ENCODE measurements around the gene BICRA. TPM values are rescaled to one million over a fixed set of nuclear protein-coding genes. Genes with fewer than 3 reads are reported as not detected.
"Not testable (repeated sequence)": the region's sequence is repeated elsewhere in the genome, so short reads cannot be mapped to it uniquely, and the experiment has no call there.

Gene BICRA
- total RNA-seq, 1 donor from 2014 or later = 15.8 TPM

DNA sequence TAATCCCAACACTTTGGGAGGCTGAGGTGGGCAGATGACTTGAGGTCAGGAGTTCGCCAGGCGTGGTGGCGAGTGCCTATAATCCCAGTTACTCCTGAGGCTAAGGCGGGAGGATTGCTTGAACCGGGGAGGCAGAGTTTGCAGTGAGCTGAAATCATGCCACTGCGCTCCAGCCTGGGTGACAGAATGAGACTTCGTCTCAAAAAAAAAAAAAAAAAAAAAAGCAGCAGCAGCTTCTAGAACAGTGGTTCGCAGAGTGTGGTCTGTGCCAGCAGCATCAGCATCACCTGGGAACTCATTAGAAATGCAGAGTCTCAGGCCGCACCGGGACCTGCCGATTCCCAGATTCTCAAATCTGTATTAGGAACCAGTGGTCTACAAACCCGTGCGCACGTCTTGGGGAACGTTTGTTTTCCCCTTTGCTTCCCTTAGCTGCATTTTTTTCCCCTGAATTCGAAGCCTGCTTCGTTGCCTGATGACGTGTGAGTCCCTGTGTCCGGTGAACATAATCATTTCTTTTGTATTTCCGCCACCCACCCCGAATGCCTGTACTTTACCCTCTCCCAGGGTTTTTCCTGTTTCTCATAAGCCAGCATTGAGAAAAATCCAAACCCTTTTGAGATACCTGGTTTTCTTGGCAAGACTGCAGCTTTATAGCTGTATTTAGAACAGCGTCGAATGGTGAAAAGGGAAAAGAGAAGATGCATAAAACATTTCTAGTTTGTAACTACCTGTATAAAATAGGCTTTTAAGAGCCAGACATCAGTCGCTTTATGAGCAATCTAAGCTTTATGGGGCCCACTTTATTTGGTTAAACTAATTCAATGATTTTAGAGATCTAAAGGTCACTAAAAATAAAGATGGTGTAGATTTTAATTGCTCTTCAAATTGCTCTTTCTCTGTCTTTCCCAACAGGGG lies 49.8 kb downstream of the BICRA start:
- intact Hi-C loops (cut with micrococcal nuclease) = no loop called here

DNA sequence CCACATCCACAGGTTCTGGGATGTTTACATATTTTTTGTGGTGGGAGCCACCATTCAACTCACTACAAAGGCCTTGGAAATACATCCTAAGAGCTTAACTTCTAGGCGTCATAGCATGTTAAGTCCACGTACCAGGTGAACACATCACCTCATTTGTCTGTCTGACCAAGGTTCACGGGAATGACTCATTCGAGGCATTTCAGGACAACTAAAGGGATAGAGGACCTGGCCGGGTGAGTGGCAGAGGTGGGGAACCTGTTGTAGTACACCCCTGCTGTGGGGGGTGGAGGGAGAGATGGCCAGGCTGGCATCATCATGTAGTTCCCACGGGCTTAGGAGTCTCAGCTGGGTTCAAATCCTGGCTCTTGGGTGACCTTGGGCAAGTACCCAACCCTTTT lies 51.5 kb downstream of the BICRA start:
- intact Hi-C loops (cut with micrococcal nuclease) = no loop called here

DNA sequence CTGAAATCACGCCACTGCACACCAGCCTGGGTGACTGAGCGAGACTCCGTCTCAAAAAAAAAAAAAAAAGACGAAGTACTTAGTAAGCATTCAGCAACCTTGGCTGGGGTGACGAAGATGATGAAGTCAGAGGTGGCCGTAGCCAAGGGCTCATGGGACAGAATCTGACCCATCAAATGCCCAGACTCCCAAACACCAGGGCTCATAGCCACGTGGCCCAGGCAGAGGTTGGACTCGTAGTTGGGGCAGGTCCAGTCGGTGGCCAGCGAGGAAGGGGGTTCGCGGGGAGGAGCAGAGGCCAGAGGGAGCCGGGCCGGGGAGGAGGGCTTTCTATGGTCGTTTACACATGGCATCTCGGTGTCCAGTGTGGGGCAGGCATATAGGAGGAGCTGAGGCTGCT lies 52.2 kb downstream of the BICRA start:
- intact Hi-C loops (cut with micrococcal nuclease) = no loop called here

DNA sequence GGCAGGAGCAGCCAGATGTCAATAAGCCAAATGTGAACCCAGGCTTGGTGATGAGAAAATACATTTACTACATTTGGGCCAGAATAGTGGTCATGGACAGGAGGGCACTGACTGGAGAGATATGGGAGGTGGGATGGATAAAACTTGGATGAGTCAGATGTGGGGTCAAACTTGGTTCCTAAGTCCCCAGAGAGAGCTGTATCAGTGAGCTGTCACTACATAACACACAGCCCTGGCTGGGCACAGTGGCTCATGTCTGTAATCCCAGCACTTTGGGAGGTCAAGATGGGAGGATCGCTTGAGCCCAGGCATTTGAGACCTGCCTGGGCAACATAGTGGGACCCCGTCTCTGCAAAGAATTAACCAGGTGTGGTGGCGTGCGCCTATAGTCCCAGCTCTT lies 52.7 kb downstream of the BICRA start:
- intact Hi-C loops (cut with micrococcal nuclease) = no loop called here

DNA sequence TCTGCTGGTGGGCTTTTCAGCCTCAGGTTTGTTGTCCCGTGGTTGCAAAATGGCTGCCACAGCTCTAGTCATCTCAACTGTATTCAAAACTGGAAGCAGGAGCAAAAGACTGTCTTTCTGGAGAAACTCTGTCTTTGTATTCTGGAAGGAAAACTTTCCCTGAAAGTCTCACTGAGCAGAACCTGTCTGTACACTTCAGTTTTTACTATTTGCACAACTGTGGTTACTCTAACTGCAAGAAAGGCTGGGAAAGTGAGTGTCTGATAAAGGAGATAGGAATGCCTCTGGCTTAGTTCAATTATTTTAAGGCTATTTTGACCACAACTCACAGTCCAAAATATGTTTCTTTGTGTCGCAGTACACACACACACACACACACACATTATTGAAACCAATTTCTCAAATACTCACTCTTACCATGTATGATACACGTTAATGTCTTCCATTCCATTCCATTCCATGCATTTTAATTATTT lies 54.5 kb downstream of the BICRA start:
- intact Hi-C loops (cut with micrococcal nuclease) = no loop called here

DNA sequence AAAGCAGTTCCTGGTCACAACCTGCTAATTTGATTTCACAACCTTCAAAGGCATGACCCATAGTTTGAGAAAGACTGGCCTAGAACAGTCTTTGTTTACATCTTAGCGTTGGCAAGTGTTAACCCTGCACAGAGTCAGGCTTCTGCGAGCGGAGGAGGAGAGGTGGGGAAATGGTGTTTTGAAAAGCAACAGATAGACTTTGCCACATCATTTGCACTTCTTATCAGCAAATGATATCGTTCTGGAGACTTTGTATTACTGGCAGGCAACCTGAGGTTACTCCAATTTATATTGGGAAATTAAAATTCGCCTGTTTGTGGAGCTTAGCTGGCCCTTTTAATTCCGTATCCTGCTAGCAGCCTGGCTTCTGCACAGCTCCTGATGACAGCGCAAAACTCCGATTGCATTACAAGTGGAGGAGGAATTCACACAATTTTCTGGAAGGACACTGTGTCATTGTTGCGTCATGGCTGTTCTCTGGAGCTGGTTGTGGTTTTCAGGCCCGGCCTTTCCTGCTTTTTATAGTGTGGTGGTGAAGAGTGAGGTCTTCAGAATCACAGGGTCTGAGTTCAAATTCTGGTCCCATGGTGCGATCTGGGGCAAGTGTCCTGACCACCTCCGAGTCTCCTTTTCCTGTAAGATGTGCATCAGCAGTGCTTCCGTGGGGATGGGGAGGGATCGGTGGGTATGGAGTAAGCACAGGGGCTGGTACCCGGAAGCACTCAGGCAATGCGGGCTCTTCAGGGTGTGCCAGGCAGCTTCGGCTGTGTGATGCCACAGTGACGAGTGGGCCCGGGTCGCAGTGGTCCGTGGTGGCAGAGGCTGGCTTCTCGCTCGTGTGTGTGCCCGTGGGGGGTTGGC lies 55.2 kb downstream of the BICRA start:
- intact Hi-C loops (cut with micrococcal nuclease) = no loop called here

DNA sequence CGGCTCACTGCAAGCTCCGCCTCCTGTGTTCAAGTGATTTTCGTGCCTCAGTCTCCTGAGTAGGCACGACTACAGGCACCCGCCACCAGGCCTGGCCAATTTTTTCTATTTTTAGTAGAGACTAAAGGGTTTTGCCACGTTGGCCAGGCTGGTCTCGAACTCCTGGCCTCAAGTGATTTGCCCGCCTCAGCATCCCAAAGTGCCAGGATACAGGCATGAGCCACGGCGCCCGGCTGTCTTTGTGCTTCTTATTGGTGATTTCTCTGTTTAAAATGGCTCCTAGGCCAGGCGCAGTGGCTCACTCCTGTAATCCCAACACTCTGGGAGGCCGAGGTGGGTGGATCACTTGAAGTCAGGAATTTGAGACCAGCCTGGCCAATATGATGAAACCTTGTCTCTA lies 59.6 kb downstream of the BICRA start:
- intact Hi-C loops (cut with micrococcal nuclease) = not testable (repeated sequence)

DNA sequence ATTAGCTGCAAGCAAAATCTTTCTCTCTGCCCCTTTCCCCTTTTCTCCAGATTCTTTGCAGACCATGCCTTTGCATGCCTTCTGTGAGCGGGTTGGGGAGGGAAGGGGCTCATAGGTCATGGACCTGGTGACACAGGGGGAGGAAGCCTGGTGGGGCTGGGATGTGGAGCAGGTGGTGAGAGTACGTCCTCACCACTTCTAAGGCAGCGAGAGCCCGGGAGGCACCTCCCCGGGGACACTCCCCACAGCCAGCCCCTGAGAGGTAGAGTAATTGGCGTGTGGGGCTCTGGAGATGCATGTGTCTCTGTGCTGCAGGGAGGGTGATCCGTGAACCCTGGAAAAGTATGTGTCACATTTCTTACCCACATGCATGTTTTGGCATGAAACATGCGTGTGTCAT lies 61.8 kb downstream of the BICRA start:
- intact Hi-C loops (cut with micrococcal nuclease) = no loop called here

DNA sequence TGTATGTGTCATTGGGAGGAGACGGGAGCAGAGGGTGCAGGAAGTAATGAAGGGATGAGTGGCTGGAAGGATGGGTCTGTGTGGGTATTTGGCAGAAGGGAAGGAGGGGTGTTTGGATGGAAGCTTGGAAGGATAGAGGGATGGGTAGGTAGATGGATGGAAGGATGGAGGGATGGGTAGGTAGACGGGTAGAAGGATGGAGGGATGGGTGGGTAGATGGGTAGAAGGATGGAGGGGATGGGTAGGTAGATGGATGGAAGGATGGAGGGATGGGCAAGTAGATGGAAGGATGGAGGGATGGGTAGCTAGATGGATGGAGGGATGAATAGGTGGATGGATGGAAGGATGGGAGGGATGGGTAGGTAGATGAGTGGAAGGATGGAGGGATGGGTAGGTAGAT lies 62.6 kb downstream of the BICRA start:
- intact Hi-C loops (cut with micrococcal nuclease) = no loop called here

DNA sequence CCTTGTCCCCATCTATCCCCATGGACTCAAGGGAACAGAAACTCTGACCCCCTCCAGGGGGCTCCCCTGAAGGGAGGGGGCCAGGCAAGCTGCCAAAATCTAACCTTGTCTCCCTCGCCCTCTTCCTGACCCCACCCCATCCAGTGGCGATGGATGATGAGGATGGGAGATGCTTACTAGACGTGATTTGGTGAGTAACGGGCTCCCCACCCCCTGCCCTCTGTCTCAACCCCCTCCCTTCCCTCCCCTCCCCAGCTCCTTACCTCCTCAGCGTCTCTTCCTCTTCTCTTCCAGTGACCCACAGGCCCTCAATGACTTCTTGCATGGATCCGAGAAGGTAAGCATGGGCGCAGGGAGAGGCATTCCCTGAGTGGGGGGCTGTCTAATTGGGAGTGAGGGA lies 64.5 kb downstream of the BICRA start:
- intact Hi-C loops (cut with micrococcal nuclease) = no loop called here

DNA sequence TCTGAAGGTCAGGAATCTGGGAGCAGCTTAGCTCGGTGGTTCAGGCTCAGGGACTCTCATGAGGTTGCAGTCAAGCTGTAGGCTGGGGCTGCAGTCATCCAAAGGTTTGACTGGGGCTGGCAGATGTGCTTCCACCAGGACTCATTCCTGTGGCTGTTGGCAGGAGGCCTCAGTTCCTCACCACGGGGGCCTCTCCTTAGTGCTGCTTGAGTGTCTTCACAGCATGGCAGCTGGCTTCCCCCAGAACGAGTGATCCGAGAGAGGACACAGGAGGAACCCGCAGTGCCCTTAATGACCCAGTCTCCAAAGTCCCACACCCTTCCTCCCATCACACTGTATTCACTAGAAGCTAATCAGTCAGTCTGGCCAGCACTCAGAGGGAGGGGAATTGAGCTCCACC lies 65.6 kb downstream of the BICRA start:
- intact Hi-C loops (cut with micrococcal nuclease) = no loop called here

DNA sequence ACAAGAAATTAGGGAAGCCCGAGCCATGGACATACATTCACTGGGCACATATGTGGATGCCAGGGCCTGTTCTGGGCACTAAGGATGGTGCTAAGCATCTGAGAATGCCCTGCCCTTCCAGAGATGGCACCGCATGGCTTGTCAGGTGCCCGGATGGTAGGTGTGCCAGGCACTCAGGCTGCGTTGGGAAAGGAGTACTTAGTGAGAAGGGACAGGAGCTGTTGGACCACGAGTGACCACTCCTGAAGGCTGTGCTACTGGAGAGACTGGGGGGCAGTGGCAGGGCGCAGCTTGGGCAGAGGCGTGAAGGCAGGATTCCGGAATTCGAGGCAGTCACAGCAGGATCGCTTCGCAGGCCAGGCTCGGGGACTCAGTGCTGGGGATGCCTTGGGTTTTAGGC lies 66.3 kb downstream of the BICRA start:
- intact Hi-C loops (cut with micrococcal nuclease) = no loop called here

DNA sequence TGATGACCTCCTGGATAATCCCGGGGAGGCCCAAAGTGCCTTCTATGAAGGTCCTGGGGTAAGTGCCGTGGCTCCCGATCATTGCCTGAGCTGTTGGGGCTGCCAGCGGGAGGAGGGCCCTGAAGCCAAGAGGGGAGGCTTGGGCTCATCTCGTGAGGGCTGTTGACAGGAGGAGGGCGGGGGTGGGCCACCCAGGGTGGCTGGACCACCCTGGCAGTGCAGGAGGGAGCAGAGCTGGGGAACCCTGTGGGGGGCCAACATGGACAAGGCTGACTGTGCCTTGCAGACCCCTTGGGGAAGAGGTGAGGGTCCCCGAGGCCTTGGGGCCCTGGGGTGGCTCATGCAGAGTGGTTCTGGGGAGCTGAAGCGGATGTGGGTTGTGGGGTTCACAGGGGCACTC lies 66.9 kb downstream of the BICRA start:
- intact Hi-C loops (cut with micrococcal nuclease) = no loop called here

DNA sequence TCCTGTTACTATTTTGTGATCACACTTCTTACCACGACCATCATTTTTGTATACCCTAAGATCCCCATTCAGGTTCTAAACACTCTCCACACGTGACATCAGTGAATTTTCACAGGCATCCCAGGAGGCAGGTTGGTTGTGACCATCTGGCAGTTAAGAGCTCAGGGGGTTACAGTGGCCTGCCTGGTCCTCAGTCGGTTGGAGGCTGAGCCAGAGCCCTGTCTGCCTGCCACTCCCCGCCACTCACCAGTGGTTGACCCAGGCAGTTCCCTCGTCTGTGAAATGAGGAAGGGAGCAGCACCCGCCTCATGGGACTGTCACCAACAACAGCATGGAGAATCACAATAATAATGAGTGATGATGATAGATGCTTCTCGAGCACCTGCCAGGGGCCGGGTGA lies 67.9 kb downstream of the BICRA start:
- intact Hi-C loops (cut with micrococcal nuclease) = no loop called here

DNA sequence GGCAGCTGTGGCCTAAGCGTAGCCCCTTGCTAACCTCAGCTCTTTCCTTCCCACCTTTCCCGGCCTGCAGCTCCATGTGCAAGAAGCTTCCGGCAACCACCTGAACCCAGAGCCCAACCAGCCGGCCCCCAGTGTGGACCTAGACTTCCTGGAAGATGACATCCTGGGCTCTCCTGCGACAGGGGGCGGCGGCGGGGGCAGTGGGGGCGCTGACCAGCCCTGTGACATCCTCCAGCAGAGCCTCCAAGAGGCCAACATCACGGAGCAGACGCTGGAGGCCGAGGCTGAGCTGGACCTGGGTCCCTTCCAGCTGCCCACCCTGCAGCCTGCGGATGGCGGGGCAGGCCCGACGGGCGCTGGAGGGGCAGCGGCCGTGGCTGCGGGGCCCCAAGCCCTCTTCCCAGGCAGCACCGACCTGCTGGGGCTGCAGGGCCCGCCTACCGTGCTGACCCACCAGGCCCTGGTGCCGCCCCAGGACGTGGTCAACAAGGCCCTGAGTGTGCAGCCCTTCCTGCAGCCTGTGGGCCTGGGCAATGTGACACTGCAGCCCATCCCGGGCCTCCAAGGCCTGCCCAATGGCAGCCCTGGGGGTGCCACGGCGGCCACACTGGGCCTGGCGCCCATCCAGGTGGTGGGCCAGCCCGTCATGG lies 70.4 kb downstream of the BICRA start:
- intact Hi-C loops (cut with micrococcal nuclease) = no loop called here

DNA sequence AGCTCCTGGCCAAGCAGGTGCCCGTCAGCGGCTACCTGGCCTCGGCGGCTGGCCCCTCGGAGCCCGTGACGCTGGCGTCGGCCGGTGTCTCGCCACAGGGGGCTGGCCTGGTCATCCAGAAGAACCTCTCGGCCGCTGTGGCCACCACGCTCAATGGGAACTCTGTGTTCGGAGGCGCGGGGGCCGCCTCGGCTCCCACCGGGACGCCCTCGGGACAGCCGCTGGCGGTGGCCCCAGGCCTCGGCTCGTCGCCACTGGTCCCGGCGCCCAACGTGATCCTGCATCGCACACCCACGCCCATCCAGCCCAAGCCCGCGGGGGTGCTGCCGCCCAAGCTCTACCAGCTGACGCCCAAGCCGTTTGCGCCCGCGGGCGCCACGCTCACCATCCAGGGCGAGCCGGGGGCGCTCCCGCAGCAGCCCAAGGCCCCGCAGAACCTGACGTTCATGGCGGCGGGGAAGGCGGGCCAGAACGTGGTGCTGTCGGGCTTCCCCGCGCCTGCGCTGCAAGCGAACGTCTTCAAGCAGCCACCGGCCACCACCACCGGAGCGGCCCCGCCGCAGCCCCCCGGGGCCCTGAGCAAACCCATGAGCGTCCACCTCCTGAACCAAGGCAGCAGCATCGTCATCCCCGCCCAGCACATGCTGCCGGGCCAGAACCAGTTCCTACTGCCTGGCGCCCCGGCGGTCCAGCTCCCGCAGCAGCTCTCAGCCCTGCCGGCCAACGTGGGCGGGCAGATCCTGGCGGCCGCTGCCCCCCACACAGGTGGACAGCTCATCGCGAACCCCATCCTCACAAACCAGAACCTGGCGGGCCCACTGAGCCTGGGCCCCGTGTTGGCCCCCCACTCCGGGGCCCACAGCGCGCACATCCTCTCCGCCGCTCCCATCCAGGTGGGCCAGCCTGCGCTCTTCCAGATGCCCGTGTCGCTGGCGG lies 71.3 kb downstream of the BICRA start:
- intact Hi-C loops (cut with micrococcal nuclease) = no loop called here

DNA sequence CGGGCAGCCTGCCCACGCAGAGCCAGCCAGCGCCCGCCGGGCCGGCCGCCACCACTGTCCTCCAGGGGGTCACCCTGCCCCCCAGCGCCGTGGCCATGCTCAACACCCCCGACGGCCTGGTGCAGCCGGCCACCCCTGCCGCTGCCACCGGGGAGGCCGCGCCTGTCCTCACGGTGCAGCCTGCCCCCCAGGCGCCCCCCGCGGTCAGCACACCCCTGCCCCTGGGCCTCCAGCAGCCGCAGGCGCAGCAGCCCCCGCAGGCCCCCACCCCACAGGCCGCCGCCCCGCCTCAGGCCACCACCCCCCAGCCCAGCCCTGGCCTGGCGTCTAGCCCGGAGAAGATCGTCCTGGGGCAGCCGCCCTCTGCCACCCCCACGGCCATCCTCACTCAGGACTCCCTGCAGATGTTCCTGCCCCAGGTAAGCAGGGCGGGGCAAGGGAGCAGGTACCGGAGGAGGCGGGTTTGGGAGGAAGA lies 72.0 kb downstream of the BICRA start:
- intact Hi-C loops (cut with micrococcal nuclease) = no loop called here

DNA sequence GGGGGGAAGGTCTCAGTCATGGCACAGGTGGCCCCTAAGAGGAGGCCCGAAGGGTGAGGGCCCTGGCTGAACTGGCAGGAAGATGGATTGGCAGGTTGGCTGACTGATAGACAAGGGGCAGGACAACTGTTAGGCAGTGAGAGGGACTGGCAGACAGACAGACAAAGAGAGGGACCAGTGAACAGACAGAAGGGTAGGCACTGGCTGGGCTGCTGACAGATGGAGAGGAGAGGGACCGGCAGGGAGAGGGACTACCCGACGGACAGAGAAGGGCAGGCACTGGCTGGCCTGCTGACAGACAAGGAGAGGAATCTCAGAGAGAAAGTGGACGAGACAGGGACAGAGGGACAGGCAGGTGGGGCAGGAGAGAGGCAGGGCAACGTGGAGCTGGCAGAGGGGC lies 72.5 kb downstream of the BICRA start:
- intact Hi-C loops (cut with micrococcal nuclease) = no loop called here

DNA sequence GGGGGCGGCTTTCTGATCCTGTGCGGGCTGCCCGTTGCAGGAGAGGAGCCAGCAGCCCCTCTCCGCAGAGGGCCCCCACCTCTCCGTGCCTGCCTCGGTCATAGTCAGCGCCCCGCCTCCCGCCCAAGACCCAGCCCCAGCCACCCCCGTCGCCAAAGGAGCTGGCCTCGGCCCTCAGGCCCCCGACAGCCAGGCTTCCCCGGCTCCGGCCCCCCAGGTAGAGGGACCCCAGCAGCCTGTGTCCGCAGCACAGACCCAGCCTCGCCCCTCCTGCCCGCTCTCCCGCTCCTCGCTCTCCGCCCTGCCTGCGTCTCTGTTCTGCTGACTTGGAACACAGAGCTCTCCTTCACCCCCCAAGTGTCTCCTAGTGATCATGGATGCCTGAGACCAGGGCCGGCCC lies 73.0 kb downstream of the BICRA start:
- intact Hi-C loops (cut with micrococcal nuclease) = no loop called here

DNA sequence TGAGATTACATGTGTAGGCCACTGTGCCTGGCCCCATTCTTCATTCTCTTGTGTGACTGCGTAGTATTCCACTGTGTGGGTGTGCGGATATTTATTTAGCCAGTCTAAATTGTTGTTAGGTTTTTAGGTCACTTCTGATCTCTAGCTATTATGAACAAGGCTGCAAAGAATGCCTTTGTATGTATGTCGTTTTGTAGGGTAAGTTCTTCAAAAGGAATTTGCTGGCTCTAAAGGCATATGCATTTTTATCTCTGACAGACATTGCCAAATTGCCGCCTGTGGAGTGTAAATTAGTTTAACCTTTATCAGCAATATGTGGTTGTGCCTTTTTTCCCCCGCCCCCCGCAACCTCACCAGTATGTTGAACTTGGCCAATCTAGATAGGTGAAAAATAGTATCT lies 74.0 kb downstream of the BICRA start:
- intact Hi-C loops (cut with micrococcal nuclease) = no loop called here

Measured in T-helper 2 cell treated with Interferon-gamma antibody and Interleukin-4, amounts not matched to agents 100 ng/mL and 5 ng/mL, for 36 hours (primary cell).